HCT116 (cell line): ENCODE measurements around the gene TOP3B.

Source experiments
- ZFX ChIP-seq: fragments of 450-650 bp; IDR thresholded peaks from 2 replicates; pipeline ENCODE4 v1.6.1; 2017
- TF ChIP-seq, protein P1 (sequence below), 3 experiments: fragments of 200-600 bp in 1 of 3; sonication (generic) in 1 of 3; IDR thresholded peaks in 2 of 3; conservative IDR thresholded peaks in 1 of 3; 2 replicates each; pipeline ENCODE4 v1.5.1; 2012 to 2017; ENCODE audit warnings: low read depth in 2 of 3, low read length in 2 of 3, antibody characterized with exemption in 1 of 3, borderline replicate concordance in 1 of 3, control low read depth in 1 of 3, mild to moderate bottlenecking in 1 of 3, mixed read lengths in 1 of 3, mixed run types in 1 of 3, moderate library complexity in 1 of 3; ENCODE audit not compliant: insufficient read depth in 1 of 3

GRCh38 chr22:21972806-21973205, 9.8 kb downstream of the TOP3B start:
- TF ChIP-seq ZFX: no peak
- TF ChIP-seq, protein P1, sequence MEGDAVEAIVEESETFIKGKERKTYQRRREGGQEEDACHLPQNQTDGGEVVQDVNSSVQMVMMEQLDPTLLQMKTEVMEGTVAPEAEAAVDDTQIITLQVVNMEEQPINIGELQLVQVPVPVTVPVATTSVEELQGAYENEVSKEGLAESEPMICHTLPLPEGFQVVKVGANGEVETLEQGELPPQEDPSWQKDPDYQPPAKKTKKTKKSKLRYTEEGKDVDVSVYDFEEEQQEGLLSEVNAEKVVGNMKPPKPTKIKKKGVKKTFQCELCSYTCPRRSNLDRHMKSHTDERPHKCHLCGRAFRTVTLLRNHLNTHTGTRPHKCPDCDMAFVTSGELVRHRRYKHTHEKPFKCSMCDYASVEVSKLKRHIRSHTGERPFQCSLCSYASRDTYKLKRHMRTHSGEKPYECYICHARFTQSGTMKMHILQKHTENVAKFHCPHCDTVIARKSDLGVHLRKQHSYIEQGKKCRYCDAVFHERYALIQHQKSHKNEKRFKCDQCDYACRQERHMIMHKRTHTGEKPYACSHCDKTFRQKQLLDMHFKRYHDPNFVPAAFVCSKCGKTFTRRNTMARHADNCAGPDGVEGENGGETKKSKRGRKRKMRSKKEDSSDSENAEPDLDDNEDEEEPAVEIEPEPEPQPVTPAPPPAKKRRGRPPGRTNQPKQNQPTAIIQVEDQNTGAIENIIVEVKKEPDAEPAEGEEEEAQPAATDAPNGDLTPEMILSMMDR (IDR thresholded peaks at IDR 0.05 in 2 of 3, conservative IDR thresholded peaks at IDR 0.05 in 1 of 3; ENCODE audit: borderline replicate concordance in 1 of 3, insufficient read depth in 1 of 3, low read depth in 2 of 3, low read length in 2 of 3): no peak
